Measurements from ENCODE around the gene CLIP3. TPM values are rescaled to one million over a fixed set of nuclear protein-coding genes. Genes with fewer than 3 reads are reported as not detected.
A peak's percentile ranks its signal among the peaks of the same experiment; 100 is the strongest.

The CLIP3 gene
- 0.15 TPM in 1 of 2 replicates, not detected in the other for total RNA-seq (2016; rRNA removed; fragmentation: Illumina TruSeq; extraction: Trizol)
- total RNA-seq (2016; cell fraction: cytosol; rRNA removed; fragmentation: Illumina TruSeq; extraction: Trizol; ENCODE audit: low read depth) = not detected in 2 replicates
- 0.17 TPM in 1 of 2 replicates, not detected in the other for total RNA-seq (2016; cell fraction: insoluble cytoplasmic fraction; rRNA removed; fragmentation: Illumina TruSeq; extraction: Trizol)
- not detected in 2 replicates for total RNA-seq (2016; cell fraction: membrane; rRNA removed; fragmentation: Illumina TruSeq; extraction: Trizol)
- total RNA-seq (2016; cell fraction: nucleus; rRNA removed; fragmentation: Illumina TruSeq; extraction: Trizol) = 0.41 and 0.62 TPM in 2 replicates
- 1.1 and 1.2 TPM in 2 replicates for polyA plus RNA-seq (2011; rRNA removed)
- 0.11 and 0.15 TPM in 2 replicates for polyA plus RNA-seq (2011; cell fraction: cytosol; rRNA removed)
- 6.3 and 8.5 TPM in 2 replicates for polyA plus RNA-seq (2011; cell fraction: nucleus; rRNA removed)
- polyA plus RNA-seq (2012) = 0.79 and 1.4 TPM in 2 replicates
- polyA plus RNA-seq (2016; cell fraction: cytosol; fragmentation: Illumina TruSeq; extraction: Trizol; ENCODE audit: low read depth) = 0.10 and 0.11 TPM in 2 replicates
- 0.17 TPM in 1 of 2 replicates, not detected in the other for polyA plus RNA-seq (2016; cell fraction: insoluble cytoplasmic fraction; fragmentation: Illumina TruSeq; extraction: Trizol; ENCODE audit: low read depth)
- polyA plus RNA-seq (2016; cell fraction: membrane; fragmentation: Illumina TruSeq; extraction: Trizol; ENCODE audit: low read depth) = 0.22 and 0.23 TPM in 2 replicates
- polyA plus RNA-seq (2016; cell fraction: nucleus; fragmentation: Illumina TruSeq; extraction: Trizol; ENCODE audit: insufficient read depth, low read depth) = 2.1 and 2.5 TPM in 2 replicates
- 0.21 and 0.28 TPM in 2 replicates for polyA minus RNA-seq (2011; rRNA and poly(A)+ RNA removed; ENCODE audit: low replicate concordance)
- polyA minus RNA-seq (2011; cell fraction: cytosol; rRNA and poly(A)+ RNA removed) = not detected in 2 replicates
- 0.90 and 1.4 TPM in 2 replicates for polyA minus RNA-seq (2011; cell fraction: nucleus; rRNA and poly(A)+ RNA removed)
- Bru-seq, nascent RNA = percentile 31 among the genes with signal in this experiment
- percentile 41 among the genes with signal in this experiment for BruChase-seq, experiment 1, labeled RNA remaining after a 6-hour chase
- BruChase-seq, experiment 2, labeled RNA remaining after a 2-hour chase = percentile 35 among the genes with signal in this experiment
- long read RNA-seq, experiment 1 = 0 reads
- long read RNA-seq, experiment 2 = 0 reads

DNA sequence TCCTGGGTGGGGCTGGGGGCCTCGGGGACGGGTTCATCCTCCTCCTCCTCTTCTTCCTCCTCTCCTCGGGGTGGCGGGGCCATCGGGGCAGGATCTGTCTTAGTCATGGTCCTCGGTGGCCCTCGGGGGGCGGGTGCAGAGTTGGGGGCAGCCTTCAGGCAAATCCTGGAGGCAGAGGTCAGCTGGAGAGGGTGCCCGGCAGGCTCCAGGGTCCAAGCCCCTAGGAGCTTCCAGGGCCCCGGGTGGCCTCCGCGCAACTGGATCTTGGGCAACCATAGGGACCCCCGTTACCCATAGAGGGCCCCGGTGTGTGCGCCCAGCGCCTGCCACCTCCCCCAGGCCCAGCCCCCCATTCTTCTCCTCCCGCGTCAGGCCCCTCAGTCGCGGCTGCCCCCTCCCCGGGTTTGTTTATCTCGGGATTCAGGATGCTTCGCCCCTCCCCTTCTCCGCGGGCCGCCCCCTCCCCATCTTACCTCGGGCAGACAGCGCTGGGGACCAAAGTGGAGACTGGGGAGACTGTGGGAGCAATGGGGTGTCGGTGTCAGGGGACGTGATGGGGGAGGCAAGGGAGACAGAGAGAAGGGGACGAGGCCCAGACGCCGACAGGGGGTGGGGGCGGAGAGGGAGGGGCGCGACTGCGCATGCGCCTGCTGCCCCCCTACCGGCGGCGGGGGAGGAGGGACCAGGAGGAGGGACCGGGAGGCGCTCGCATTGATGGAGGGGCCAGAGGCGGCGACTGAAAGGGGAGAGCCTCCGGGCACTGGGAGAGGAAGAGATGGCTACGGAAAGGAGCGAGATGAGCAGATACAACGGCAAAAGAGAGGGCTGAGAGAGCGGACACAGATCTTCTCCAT lies at the start of gene CLIP3:
Gene CLIP3, minus strand, starts transcription at position 623 of the 854 bp plus-strand sequence. Its CDS starts 516 bp downstream, at position 107.
- no peaks in the 10 kb centered on the region for H3K79me2 ChIP-seq (ENCODE audit: insufficient read depth, low read length)
- ChIA-PET CTCF (ENCODE audit: low intra/inter-chr PET ratio, low total read pairs) (no interaction called here), POLR2A (no interaction called here)
- DNase-seq (ENCODE audit: low spot score) (no peak), ATAC-seq (no peak), FAIRE-seq (no peak)
- H3K27ac ChIP-seq (ENCODE audit: extremely low read length, insufficient read depth, low read length) = no peak within 1 kb of the TSS
- in situ Hi-C loops (cut with HindIII; ENCODE audit: extremely low pct_ligation_motif_present, low pct_unique_long_range_greater_than_20kb) (no loop called here), intact Hi-C loops (cut with micrococcal nuclease; ENCODE audit: unreplicated experiment) (no loop called here)
- no TSS peak for BruUV-seq (replicated peaks)
- no peaks in the 10 kb centered on the region for H4K20me1 ChIP-seq (ENCODE audit: insufficient read depth, low read length)
- 97% methylated on average over 48 of the region's 51 CpGs for WGBS (ENCODE audit: low lambda C conversion rate)
- H3K36me3 ChIP-seq (replicated peaks in 1 of 2; ENCODE audit: control insufficient read depth in 1 of 2, insufficient read depth in 2 of 2, low read length in 2 of 2) = no peaks in the 10 kb centered on the region; a peak in 1 of 5 replicates
- H3K4me1 ChIP-seq (ENCODE audit: insufficient read depth, low read length) = peaks cover 14% of the 10 kb centered on the region
- H2AFZ ChIP-seq (ENCODE audit: low read length) = no peak within 1 kb of the TSS
- H3K9ac ChIP-seq (ENCODE audit: insufficient read depth, low read depth, low read length) = no peak within 1 kb of the TSS
- no peak within 1 kb of the TSS for H3K4me2 ChIP-seq (ENCODE audit: low read depth, low read length)
- H3K27me3 ChIP-seq (ENCODE audit: control insufficient read depth in 1 of 2, insufficient read depth in 2 of 2, low read length in 2 of 2) = no peaks in the 10 kb centered on the region
- TF ChIP-seq PLRG1 (conservative IDR thresholded peaks at IDR 0.05) (no peak), AGO2 (optimal IDR thresholded peaks at IDR 0.05; ENCODE audit: low read depth, low read length) (peak; percentile 34), ZNF782 (CRISPR knock-in tag; IDR thresholded peaks at IDR 0.05; ENCODE audit: borderline replicate concordance) (no peak)
- no peak within 1 kb of the TSS for H3K4me3 ChIP-seq (replicated peaks in 1 of 3; ENCODE audit: insufficient read depth in 1 of 3, low read depth in 2 of 3, low read length in 3 of 3)
- H3K9me3 ChIP-seq (ENCODE audit: low read length) = no peaks in the 10 kb centered on the region

All from HepG2 (cell line).